GM18505 (cell line): ENCODE data around the gene RSPO3.

ENCODE experiments used
- ATAC-seq: cut with Tn5 transposase; IDR thresholded peaks from one replicate; pipeline ENCODE4 v1.9.1; 2021; ENCODE audit not compliant: unreplicated experiment
- POLR2A ChIP-seq: IDR thresholded peaks from 4 replicates; pipeline ENCODE4 v1.6.1; 2011; ENCODE audit warnings: borderline replicate concordance; ENCODE audit not compliant: insufficient read depth, insufficient read length; ENCODE audit errors: extremely low read depth

Gene RSPO3, protein sequence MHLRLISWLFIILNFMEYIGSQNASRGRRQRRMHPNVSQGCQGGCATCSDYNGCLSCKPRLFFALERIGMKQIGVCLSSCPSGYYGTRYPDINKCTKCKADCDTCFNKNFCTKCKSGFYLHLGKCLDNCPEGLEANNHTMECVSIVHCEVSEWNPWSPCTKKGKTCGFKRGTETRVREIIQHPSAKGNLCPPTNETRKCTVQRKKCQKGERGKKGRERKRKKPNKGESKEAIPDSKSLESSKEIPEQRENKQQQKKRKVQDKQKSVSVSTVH

GRCh38 chr6:127118298-127119101 lies at the start of gene RSPO3:
TSS of gene RSPO3 (plus strand) at chr6:127118671. CDS start at chr6:127119193, 522 bp downstream.
- no peak for ATAC-seq
- no peak for TF ChIP-seq POLR2A

DNA sequence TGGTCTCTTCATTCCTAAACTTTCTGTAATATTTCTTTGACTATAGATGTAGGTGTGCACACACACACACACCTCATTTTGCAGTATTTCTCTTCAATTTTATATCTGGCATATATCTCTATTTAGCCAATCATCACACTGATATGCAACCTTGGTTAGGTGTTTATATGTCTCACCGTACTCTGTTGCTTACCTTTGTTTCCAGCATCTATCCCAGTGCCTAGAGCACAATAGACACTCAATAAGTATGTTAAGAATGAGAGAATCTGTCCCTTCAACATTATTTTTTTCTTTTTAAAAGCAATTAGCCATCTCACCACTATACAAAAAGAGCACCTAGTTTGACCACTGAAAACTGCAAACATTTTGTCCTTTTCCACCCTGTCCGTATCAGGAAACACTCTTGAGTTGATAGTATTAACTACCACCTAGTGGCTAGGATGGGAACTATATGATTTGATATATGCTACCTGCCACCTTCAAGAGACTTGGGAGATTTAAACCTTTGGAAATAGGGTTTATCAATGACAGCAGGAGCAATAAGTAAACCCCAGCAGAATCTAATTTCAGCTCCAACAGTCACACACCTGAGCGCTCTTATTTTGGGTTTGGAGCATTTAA lies 48.7 kb upstream of the RSPO3 start:
- ATAC-seq = peak; percentile 81
- no peak for TF ChIP-seq POLR2A

- ATAC-seq = no peak
- no peak for TF ChIP-seq POLR2A
These were observed 45.2 kb upstream of the RSPO3 start for GRCh38 chr6:127073222-127073621.

DNA sequence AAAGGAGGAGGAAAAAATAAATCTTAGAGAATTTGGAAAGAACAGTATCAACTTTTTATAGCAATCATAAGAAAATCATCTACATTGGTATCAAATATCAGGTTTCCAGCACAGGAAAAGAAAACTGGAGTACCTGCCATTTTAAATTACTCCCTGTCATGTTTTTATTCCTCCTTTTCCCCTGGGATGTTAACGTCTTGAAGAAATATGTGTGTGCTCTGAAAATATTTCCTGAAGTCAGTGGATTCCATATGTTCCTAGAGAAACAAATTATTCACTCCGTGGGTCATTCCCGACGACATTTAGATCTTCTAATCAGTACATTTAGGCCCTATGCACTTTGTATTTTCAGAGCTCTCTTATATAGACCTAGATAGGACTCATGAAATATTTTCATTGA lies 42.0 kb upstream of the RSPO3 start:
- no peak for ATAC-seq
- TF ChIP-seq POLR2A = no peak

DNA sequence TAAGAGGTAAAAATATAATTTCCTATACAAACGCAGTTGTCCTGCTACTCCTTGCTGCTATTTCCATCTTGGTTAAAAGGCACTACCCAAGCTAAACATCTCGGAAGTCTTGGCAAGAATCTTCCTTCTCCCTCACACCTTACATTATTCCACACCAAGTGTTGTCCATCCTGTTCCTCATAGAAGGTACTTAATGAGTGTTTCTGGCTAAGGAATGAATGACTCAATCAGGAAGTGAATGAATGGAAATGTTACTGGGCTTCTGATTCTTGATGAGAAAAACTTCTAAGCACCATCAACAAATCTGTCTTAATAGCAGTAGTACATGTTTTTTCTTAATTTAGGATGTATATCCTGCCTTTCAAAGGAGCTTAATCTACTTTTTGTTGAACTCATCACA lies 40.6 kb upstream of the RSPO3 start:
- ATAC-seq = no peak
- TF ChIP-seq POLR2A = no peak

GRCh38 chr6:127078669-127079068 lies 39.8 kb upstream of the RSPO3 start:
- ATAC-seq = no peak
- no peak for TF ChIP-seq POLR2A

- no peak for TF ChIP-seq POLR2A
- ATAC-seq = no peak
These were observed 38.8 kb upstream of the RSPO3 start for GRCh38 chr6:127079681-127080080.

GRCh38 chr6:127080081-127080480 lies 38.4 kb upstream of the RSPO3 start:
- no peak for TF ChIP-seq POLR2A
- no peak for ATAC-seq

DNA sequence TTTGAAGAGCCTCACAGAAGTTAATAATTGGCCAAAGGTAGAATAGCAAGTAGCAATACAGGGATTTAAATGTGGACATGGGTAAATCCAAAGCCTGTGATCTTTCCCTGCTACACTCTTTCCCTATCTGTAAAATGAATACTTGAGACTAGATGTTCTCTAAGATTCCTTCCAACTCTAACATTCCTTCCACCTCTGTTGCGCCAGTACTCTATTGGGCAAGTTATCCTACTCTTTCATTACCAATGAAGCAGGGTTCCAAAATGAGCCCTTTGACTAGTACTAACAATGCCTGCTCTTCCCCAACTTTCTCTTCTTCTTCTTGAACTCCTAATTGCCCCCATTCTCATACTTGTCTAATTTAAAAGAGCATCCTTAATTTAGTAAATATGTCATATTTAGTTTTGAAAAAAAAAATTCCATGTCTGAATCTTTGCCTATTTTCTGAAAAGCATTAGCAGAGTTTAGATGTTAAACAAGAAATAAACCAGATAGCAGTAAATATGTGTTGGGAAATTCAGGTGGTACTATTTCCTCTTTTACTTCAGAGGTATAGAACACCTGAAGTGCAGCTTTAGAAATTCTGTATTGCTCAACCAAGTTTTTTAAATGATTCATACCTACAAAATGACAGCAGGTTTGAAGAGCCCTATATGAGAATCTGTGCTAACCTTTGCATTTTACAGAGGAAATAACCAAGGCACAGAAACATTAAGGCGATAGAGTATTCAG lies 35.1 kb upstream of the RSPO3 start:
- ATAC-seq = no peak
- TF ChIP-seq POLR2A = no peak

GRCh38 chr6:127083963-127084310 lies 34.5 kb upstream of the RSPO3 start:
- TF ChIP-seq POLR2A = no peak
- no peak for ATAC-seq

DNA sequence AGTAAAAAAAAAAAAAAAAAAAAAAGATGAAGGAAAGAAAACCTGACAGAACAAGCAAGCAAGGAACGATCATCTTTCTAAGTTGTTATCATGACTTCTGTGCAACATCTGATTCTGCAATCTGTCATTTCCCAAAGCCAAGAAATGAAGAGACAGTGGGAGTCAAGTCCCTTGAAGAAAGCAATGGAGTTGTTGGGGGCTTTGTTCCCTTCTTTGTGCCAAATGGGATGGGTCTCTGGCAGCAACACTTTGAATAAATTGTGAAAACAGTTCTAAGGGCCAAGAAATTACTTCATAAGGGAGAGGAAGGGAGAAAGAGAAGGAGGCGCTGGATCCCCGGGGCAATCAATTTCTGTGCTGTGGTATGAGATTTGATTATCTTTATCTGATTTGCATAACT lies 33.3 kb upstream of the RSPO3 start:
- TF ChIP-seq POLR2A = no peak
- ATAC-seq = no peak

DNA sequence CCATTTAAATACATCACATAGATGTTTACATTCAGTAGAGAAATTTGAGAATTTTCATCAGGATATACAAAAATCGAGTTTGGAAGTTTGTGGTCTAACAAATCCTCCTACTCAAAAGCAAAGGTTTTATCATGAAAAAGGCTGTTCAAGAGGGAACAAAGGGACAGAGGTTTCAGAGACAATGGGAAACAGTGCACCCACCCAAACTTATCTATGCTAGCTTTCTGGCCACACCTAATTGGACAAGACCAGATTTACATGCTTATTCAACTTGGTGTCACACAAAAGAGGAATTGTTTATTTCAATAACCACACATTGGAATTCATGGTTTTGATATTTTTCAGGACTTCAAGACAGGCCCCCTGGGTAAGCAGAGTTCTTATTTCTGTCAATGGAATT lies 28.4 kb upstream of the RSPO3 start:
- no peak for TF ChIP-seq POLR2A
- no peak for ATAC-seq

DNA sequence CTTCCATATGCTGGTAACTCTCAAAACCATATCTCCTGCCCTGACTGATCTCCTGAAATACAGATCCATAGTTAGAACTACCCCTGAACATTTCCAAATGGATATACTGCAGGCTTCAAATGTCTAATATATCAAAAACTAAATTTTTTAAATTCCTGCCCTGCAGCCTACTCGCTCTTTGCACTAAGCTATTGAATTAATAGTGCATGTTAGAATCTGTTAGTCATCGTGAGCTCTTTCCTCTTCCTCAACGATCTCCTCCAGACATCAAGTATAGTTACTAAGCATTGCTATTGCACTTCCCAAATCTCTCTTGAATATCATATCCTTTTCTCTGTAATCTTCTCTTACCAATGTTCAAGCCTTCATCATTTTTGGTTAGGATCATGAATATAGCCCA lies 26.0 kb upstream of the RSPO3 start:
- ATAC-seq = no peak
- no peak for TF ChIP-seq POLR2A
